Endothelial cell (in vitro differentiated cells): ENCODE data around the gene TJAP1. TPM values are rescaled to one million over a fixed set of nuclear protein-coding genes. Genes with fewer than 3 reads are reported as not detected.
A peak's percentile ranks its signal among the peaks of the same experiment; 100 is the strongest.

Source experiments
- DNase-seq: peaks from one replicate; pipeline ENCODE4 v3.0.0; 2021; ENCODE audit warnings: low spot score
- H3K27ac Mint-ChIP-seq: one replicate; pipeline ENCODE4 v1.8.0; 2021; ENCODE audit warnings: mixed read lengths, inconsistent platforms; ENCODE audit not compliant: unreplicated experiment
- H3K27me3 Mint-ChIP-seq: one replicate; pipeline ENCODE4 v1.8.0; 2021; ENCODE audit warnings: mild to moderate bottlenecking, moderate library complexity, mixed read lengths, inconsistent platforms; ENCODE audit not compliant: unreplicated experiment
- H3K36me3 Mint-ChIP-seq: one replicate; pipeline ENCODE4 v1.8.0; 2021; ENCODE audit warnings: mild to moderate bottlenecking, low read depth, mixed read lengths, inconsistent platforms; ENCODE audit not compliant: unreplicated experiment
- H3K4me1 Mint-ChIP-seq: one replicate; pipeline ENCODE4 v1.8.0; 2021; ENCODE audit warnings: mild to moderate bottlenecking, mixed read lengths, inconsistent platforms; ENCODE audit not compliant: unreplicated experiment
- H3K4me3 Mint-ChIP-seq: one replicate; pipeline ENCODE4 v1.8.0; 2021; ENCODE audit warnings: mild to moderate bottlenecking, mixed read lengths, inconsistent platforms; ENCODE audit not compliant: unreplicated experiment
- H3K9me3 Mint-ChIP-seq: one replicate; pipeline ENCODE4 v1.8.0; 2021; ENCODE audit warnings: mixed read lengths, inconsistent platforms; ENCODE audit not compliant: unreplicated experiment
- CTCF ChIP-seq: fragments of 200-600 bp; sonication (generic); IDR thresholded peaks from one replicate; pipeline ENCODE4 v1.5.0; 2021; ENCODE audit warnings: antibody characterized with exemption; ENCODE audit not compliant: unreplicated experiment
- total RNA-seq: library from RNA; stranded (reverse); fragmentation: NEBNext Ultra II Directional; extraction: Animal tissue kit (Norgen Biotek cat#: 25700); gene quantifications from one replicate; pipeline ENCODE4 v1.2.1, GENCODE V29; 2021; ENCODE audit not compliant: unreplicated experiment

TJAP1 gene
- total RNA-seq, 1 donor from 2014 or later: 41.8 TPM

GRCh38 chr6:43489277-43490072 is 12.1 kb downstream of the TJAP1 start:
- Mint-ChIP-seq H3K4me3 (no peak overlapping the region), H3K9me3 (no peaks in the 10 kb centered on the region), H3K27me3 (no peaks in the 10 kb centered on the region), H3K36me3 (peaks cover 9% of the 10 kb centered on the region), H3K27ac (no peak overlapping the region), H3K4me1 (peaks cover 12% of the 10 kb centered on the region)
- no peak for DNase-seq
- no peak for TF ChIP-seq CTCF

- peaks cover 18% of the 10 kb centered on the region for H3K4me1 Mint-ChIP-seq
- no peak overlapping the region for H3K4me3 Mint-ChIP-seq
- no peaks in the 10 kb centered on the region for H3K27me3 Mint-ChIP-seq
- no peaks in the 10 kb centered on the region for H3K9me3 Mint-ChIP-seq
- DNase-seq: no peak
- TF ChIP-seq CTCF: no peak
- H3K27ac Mint-ChIP-seq: no peak overlapping the region
- H3K36me3 Mint-ChIP-seq: peaks cover 13% of the 10 kb centered on the region
Measured at GRCh38 chr6:43490523-43490939, 13.2 kb downstream of the TJAP1 start.

- DNase-seq: no peak
- H3K27ac Mint-ChIP-seq: no peak overlapping the region
- no peaks in the 10 kb centered on the region for H3K9me3 Mint-ChIP-seq
- peaks cover 13% of the 10 kb centered on the region for H3K36me3 Mint-ChIP-seq
- no peak overlapping the region for H3K4me3 Mint-ChIP-seq
- H3K27me3 Mint-ChIP-seq: peaks cover under 1% of the 10 kb centered on the region
- TF ChIP-seq CTCF: no peak
- H3K4me1 Mint-ChIP-seq: peaks cover 18% of the 10 kb centered on the region
Measured at GRCh38 chr6:43491750-43492661, 14.6 kb downstream of the TJAP1 start.

GRCh38 chr6:43492673-43493072 is 15.3 kb downstream of the TJAP1 start:
- H3K27me3 Mint-ChIP-seq: peaks cover 5% of the 10 kb centered on the region
- H3K36me3 Mint-ChIP-seq: peaks cover 16% of the 10 kb centered on the region
- no peak for DNase-seq
- H3K4me3 Mint-ChIP-seq: no peak overlapping the region
- H3K27ac Mint-ChIP-seq: no peak overlapping the region
- TF ChIP-seq CTCF: no peak
- peaks cover 20% of the 10 kb centered on the region for H3K4me1 Mint-ChIP-seq
- no peaks in the 10 kb centered on the region for H3K9me3 Mint-ChIP-seq

GRCh38 chr6:43493230-43493629 is 15.9 kb downstream of the TJAP1 start:
- Mint-ChIP-seq H3K36me3 (peaks cover 16% of the 10 kb centered on the region), H3K4me1 (peaks cover 20% of the 10 kb centered on the region), H3K9me3 (no peaks in the 10 kb centered on the region), H3K4me3 (peak overlapping the region; percentile 78), H3K27ac (no peak overlapping the region), H3K27me3 (peaks cover 6% of the 10 kb centered on the region)
- DNase-seq: no peak
- TF ChIP-seq CTCF: no peak
